Measurements from ENCODE around the gene PIP5KL1. TPM values are rescaled to one million over a fixed set of nuclear protein-coding genes. Genes with fewer than 3 reads are reported as not detected.

PIP5KL1 gene
- total RNA-seq, 1 experiment from 2014 or later = 7.8 TPM

- H3K36me3 ChIP-seq (ENCODE audit: control insufficient read depth, insufficient read depth, low read length) = no peaks in the 10 kb centered on the region; the same call in 1 of the 2 replicates
- ChIA-PET CTCF (interaction anchor here (0.6 kb wide), 1 partner anchor 25 kb away, joined by 4 read pairs; no protein-coding TSS in a partner anchor), POLR2A (no interaction called here)
- TF ChIP-seq POLR2AphosphoS5 (IDR thresholded peaks at IDR 0.05; ENCODE audit: low read depth, low read length) (no peak), SIN3A (IDR thresholded peaks at IDR 0.05; ENCODE audit: borderline replicate concordance, insufficient read depth, low read depth, low read length) (no peak), CTCF (IDR thresholded peaks at IDR 0.05) (no peak), REST (IDR thresholded peaks at IDR 0.05; ENCODE audit: insufficient read depth in 1 of 2, low read depth in 2 of 2, low read length in 1 of 2) (no peak), TCF7L2 (IDR thresholded peaks at IDR 0.05; ENCODE audit: low read depth, low read length) (no peak)
- DNase-seq (ENCODE audit: low read depth, low spot score) (no peak), ATAC-seq (no peak)
- in situ Hi-C loops (cut with HindIII; ENCODE audit: low pct_unique_long_range_greater_than_20kb, low sequenced_read_pairs) (no loop called here), intact Hi-C loops (cut with micrococcal nuclease; ENCODE audit: unreplicated experiment) (loop anchor here (5.0 kb wide), 1 partner anchor 55 kb away; no protein-coding TSS in a partner anchor)
- H3K4me3 ChIP-seq (ENCODE audit: low read depth in 2 of 2, low read length in 2 of 2) = peak overlapping the region; percentile 94 to 98
- peaks cover 75% of the 10 kb centered on the region for H3K4me1 ChIP-seq (ENCODE audit: control insufficient read depth, insufficient read depth, low read length)
- no TSS peak for BruUV-seq (replicated peaks)
- H3K9me3 ChIP-seq (ENCODE audit: control insufficient read depth, insufficient read depth, low read depth, low read length) = no peaks in the 10 kb centered on the region
- H3K27ac ChIP-seq (ENCODE audit: low read length) = peak overlapping the region; percentile 94
- H3K27me3 ChIP-seq (ENCODE audit: control insufficient read depth, insufficient read depth, low read length) = no peaks in the 10 kb centered on the region
These were observed 41.8 kb upstream of the PIP5KL1 start for GRCh38 chr9:127972236-127972871.

- CTCF ChIA-PET = no interaction called here
- POLR2A ChIA-PET = no interaction called here
- BruUV-seq (replicated peaks) = no TSS peak
- intact Hi-C loops (cut with micrococcal nuclease; ENCODE audit: unreplicated experiment) (loop anchor here (5.0 kb wide), 1 partner anchor 56 kb away; no protein-coding TSS in a partner anchor), in situ Hi-C loops (cut with HindIII; ENCODE audit: low pct_unique_long_range_greater_than_20kb, low sequenced_read_pairs) (no loop called here)
- TF ChIP-seq REST (IDR thresholded peaks at IDR 0.05; ENCODE audit: insufficient read depth in 1 of 2, low read depth in 2 of 2, low read length in 1 of 2) (no peak), SIN3A (IDR thresholded peaks at IDR 0.05; ENCODE audit: borderline replicate concordance, insufficient read depth, low read depth, low read length) (no peak), CTCF (IDR thresholded peaks at IDR 0.05) (no peak), POLR2AphosphoS5 (IDR thresholded peaks at IDR 0.05; ENCODE audit: low read depth, low read length) (no peak; the same call in 1 of the 2 replicates), TCF7L2 (IDR thresholded peaks at IDR 0.05; ENCODE audit: low read depth, low read length) (no peak)
- peak overlapping the region; percentile 94 to 98 for H3K4me3 ChIP-seq (ENCODE audit: low read depth in 2 of 2, low read length in 2 of 2)
- no peak for DNase-seq (ENCODE audit: low read depth, low spot score)
- no peaks in the 10 kb centered on the region for H3K27me3 ChIP-seq (ENCODE audit: control insufficient read depth, insufficient read depth, low read length)
- no peaks in the 10 kb centered on the region for H3K9me3 ChIP-seq (ENCODE audit: control insufficient read depth, insufficient read depth, low read depth, low read length)
- no peaks in the 10 kb centered on the region; the same call in 1 of the 2 replicates for H3K36me3 ChIP-seq (ENCODE audit: control insufficient read depth, insufficient read depth, low read length)
- peaks cover 81% of the 10 kb centered on the region for H3K4me1 ChIP-seq (ENCODE audit: control insufficient read depth, insufficient read depth, low read length)
- no peak for ATAC-seq
- peak overlapping the region; percentile 94 for H3K27ac ChIP-seq (ENCODE audit: low read length)
These were observed 41.0 kb upstream of the PIP5KL1 start for GRCh38 chr9:127971357-127972235.

All from Panc1 (cell line).